HG02642 (cell line): Measurements from ENCODE around the gene SOST.

Experiments used
- ATAC-seq: cut with Tn5 transposase; IDR thresholded peaks from one replicate; pipeline ENCODE4 v1.9.1; 2021; ENCODE audit warnings: mild to moderate bottlenecking; ENCODE audit not compliant: unreplicated experiment, poor library complexity

The SOST gene

DNA sequence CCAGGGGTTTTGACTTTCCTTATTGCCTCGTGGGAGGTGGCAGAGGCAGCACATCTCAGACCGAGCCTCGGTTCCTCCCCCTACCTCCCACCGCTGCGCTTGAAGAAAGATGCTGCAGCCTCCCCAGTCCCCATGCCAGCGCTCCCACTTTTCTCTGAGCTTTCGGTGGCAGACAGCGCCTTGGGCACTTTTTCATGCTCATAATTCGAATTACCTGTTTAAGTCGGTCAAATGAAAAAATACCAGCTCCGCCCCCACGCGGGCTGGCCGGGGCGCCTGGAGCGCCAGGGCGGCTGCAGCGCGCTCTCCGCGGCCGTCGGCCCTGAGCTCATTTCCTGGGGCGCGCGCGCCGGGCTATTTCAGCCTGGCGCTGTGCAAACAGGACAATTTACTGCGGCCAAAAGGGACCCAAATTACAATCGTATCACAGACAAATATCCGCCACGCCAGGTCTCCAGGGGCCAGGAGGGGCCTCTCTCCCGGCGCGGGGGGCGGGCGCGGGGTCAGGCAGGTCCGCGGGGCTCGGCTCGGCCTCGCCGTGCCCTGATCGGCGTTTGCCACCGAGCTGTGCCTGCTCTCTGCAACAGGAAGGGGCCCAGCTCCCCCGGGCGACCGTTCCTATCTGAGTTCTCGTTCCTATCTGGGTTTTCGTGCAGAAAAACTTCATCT, 45.0 kb downstream of the SOST start:
- ATAC-seq, result no peak

- no peak for ATAC-seq
These were observed 46.2 kb downstream of the SOST start for GRCh38 chr17:43712397-43712796.

DNA sequence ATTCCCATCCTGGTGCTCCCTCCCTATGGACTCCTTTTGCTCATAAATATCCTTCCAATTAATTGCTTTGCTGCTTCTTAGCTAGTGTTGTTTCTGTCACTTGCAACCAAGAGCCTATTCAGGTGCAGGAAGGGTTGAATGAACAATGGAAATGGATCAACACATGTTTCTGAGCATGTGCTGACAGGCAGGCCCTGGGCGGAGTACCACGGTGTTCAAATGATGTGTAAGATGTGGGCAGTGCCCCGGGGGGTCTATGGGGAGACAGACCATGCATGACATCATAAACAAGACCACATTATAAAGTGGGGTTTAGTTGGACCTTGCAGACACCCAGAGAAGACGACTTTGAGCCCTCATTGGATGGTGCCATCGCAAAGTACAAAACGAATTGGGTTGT, 48.5 kb downstream of the SOST start:
- no peak for ATAC-seq

DNA sequence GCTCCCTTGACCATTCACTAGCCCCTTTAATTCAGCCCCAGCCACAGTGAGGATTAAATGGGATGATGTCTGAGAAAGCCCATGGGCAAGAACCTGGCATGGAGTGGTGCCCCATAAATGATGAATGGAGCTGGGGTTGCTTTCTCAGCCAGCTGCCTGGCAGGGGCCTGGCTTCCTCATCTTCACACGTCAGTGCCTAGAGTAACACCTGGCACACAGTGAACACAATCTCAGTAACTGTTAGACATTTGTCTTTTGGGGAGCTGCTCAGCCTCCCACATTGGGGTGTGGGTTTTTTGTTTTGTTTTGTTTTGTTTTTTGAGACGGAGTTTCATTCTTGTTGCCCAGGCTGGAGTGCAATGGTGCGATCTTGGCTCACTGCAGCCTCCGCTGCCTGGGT, 49.4 kb downstream of the SOST start:
- ATAC-seq, result no peak

DNA sequence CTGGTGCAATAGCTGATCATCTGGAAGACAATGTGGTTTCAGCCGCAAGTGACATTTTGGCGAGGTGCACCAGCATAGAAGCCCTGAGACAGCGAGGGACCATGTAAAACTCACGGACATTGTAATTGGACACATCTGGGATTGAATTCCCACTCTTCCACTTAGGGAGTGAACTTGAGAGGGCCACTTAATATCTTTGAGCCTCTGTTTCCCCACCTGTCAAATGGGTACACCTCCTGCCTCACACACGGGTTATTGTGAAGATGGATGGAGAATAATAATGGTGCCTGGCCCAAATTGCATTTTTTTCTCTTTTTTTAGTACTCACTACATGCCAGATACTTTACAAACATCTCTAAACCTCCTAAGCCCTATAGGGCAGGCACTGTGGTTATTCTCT, 51.4 kb downstream of the SOST start:
- ATAC-seq, result no peak

DNA sequence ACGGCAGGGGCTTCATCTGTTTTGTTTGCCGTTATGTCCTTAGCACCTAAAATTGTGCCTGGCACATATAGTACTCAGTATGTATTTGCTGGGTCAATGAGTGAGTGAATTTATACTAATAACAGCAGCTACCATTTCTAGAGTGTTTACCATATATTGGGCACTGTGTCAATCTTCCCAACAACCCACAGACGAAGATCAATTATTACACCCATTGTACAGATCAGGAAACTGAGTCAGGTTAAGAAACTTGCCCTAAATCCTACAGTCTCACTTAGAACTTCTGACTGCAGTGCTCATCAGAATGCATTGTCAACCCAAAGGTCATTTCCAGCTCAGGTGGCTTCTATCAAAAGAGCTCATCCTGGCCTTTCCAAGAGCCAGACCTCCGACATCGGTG, 52.4 kb downstream of the SOST start:
- ATAC-seq, result no peak
